ENCODE data around the gene FRZB.
"Not testable (repeated sequence)": the region's sequence is repeated elsewhere in the genome, so short reads cannot be mapped to it uniquely, and the experiment has no call there.

FRZB gene

DNA sequence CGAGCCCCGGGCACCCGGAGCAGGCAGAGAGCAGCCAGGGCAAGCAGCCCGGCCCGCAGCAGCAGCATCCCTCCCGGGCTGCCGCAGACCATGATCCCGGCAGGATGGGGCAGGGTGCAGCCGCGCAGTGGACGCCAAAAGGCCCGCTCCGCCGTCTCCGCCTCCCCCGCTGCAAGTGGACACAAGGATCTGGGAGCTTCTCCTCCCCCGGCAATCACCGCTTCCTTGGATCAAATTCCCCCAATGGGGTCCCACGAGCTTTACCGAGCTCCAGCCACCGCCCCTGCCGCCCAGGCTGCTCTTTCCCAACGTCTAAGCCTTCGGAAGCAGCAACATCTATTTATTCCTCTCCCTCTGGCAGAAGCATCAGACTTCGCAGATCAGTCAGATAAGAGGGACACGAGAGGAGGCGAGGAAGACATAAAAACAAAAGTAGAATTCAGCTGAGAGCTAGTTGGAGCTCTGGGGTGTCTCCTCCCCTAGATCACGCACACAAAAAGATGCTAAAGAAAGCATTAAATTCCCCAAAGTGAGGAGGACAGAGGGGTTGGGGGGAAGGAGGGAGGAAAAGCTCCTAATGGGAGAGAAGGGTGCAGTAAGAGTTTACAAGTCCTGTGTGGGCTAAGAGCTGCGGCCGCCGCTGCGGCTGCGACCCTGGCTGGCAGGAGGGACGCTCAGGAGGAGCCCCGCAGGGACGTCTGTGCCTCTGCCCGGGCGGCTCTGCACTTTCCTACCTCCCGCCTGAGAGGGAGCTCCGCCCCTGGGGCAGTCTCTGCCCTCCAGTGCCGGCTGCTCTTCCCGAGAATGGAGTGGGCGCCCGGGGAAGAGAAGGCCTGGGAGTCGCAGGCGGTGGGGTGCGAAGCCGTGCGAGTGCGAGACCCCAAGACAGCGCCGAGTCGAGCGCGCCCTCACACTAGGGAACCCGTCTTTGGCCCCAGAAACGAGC, at the start of gene FRZB:
Gene FRZB (minus strand): TSS at position 177 of the 946 bp plus-strand sequence. CDS start 85 bp downstream, at position 92.
- no peak for DNase-seq

- DNase-seq: no peak
Measured at GRCh38 chr2:182915369-182916326, 49.2 kb upstream of the FRZB start.

DNA sequence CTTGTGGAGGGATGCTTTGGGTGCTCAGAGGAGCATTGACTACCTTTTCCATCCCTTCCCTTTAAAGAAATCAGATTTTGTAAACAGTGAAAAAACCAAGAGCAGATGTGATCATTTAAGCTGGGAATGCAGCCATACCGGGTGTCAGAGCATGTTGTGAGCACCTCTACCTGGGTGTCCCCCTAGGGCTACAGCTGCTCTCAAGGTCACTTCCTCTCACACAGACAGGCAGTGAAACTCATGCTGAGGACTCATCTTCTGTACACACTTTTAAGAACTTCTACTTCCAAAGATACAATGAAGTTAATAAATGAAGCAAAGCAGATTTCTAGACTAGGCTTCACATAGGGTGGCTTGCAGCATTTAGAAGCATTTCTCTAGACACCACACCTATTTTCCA, 48.4 kb upstream of the FRZB start:
- no peak for DNase-seq

DNA sequence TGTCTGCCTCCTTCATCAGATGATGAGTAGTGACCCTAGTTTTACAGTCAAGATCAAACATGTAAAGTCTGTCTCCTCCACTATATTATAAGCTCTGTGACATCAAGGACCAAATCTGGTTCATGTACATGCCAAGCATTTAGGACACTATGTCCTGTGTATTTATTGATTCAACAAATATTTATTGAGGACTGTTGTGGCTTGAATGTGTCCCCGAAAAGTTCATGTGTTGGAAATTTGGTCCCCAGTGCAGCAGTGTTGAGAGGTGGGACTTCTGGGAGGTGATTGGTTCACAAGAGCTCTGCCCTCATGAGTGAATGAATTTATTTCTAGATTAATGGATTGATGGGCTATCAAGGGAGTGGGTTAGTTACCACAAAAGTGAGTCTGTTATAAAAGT, 46.6 kb upstream of the FRZB start:
- no peak for DNase-seq

- DNase-seq: no peak
Measured at GRCh38 chr2:182912518-182912915, 46.1 kb upstream of the FRZB start.

GRCh38 chr2:182911813-182912517, 45.5 kb upstream of the FRZB start:
- DNase-seq: no peak

DNA sequence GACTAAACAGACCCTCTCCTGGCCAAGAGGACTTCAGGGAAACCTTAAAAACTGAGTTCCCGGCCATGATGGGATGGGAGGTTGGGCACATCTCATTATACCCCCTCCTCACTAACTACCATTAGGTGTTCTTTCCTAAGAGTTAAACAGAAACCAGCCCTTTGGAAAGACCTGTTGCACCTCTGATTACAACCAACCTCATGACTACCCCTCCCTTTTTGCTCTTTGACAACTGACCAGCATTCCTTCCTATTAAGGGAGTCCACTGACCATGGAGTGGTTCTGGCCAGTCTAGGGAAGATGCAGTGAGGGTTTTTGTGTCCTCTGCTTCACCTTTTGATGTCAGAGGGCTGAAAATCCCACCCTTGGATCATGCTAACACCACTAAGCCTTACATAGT, 44.5 kb upstream of the FRZB start:
- no peak for DNase-seq

GRCh38 chr2:182907081-182907830, 40.8 kb upstream of the FRZB start:
- DNase-seq: no peak

DNA sequence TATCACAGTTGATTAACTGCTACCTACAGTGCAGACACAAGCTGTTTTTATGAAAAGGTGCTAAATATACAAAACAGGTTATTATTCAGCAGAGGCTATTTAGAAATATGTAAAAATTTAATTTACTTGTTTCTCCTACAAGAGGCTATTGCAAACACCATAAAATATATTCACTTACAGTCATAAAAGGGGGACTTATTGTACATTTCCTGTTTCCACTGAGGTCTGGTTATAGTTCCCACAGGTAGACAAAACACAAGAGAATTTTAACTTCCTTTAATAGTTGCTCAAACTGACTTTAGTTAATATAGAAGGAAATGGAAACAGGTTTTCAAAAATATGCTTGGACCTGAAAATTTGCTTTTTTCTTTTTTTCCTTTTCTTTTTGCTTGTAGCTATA, 40.0 kb upstream of the FRZB start:
- DNase-seq: no peak

DNA sequence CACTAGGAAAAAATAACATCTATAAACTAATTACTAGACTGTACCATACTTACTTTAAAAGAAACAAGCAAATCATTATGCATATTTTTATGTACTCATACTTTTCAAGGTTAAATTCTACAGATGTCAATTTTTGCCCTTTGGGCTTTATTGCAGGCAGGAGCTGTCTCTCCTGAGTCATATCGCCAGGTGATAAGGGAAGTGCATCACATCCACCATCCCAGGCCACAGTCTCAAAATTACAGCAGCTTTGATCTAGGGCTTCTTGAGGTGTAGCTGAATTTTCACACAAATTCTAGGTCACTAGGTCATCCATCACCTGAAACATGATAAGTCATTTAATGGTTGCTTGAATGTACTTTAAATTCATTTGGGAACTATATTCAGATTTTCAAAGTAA, 38.4 kb upstream of the FRZB start:
- no peak for DNase-seq

DNA sequence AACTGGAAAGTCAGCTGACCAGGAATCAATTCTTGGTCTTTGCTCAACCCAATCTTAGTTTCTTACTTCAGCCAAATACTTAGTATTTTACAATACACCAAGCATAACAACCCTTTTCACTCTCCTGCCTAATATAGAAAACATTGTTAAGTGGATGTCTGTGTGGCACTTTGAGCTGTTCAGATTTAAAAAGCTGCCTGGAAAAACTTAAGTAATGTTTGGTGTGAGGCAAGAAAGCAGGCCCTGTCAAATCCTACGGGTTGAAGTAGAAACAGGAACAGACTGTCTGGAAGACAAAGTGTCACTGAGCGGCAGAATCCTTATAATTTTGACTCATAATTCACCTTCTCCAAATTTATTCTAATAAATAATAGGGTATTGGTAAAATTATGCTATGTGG, 37.1 kb upstream of the FRZB start:
- no peak for DNase-seq

DNA sequence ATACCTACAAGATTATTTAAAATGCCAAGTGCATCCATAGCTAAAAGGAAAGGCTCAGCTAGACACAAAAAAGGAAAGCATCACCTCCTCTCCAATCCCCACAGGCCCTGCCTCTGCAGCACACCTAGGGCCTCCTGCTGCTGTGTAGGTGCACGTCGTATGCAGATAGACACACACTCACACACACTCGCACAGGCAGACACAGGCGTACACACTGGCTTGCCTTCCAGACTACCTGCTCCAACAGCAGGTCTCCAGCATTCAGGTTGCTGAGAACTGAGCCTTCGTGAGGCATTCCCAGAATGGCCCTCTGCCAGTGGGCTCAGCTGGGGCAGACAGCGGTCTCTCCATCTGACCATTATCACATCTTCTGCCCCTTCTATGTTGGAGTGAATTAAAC, 35.3 kb upstream of the FRZB start:
- DNase-seq: no peak

DNA sequence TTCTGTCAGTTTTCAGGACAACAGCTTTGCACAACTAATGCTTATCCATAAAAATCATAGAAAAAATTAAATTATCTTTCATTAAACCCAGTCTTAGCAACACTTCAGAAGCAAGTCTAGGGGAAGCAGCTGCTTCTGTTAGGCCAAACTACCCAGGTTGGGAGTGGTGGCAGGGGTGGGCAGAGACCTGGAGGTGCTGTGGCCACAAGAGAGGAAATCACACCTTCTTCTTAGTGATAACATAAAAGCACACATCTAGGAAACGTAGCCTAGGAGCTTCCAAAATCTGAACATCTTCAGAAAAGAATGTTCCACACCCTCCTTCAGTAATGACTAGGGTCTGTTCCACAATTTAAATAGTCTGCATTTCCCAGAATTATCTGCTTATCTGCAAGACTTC, 32.3 kb upstream of the FRZB start:
- DNase-seq: no peak

GRCh38 chr2:182897137-182897536, 30.7 kb upstream of the FRZB start:
- DNase-seq: no peak

DNA sequence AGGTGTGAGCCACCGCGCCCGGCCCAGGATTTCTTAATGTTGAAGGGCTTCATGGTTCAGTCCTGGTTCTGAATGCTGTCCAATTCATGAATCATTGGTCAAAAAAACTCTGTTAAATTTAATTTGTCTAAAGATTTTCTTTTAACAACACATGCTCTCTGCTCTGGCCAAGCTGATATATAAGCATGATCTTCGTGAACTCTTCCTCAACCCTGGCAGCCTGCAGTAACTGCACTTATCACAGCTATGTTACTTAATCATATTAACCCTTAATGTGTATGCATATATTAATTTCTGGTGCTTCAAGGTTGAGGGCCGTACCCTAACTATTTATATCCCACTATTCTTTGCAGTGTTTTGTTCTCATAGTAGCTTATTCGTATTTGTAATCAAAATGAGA, 29.4 kb upstream of the FRZB start:
- no peak for DNase-seq

DNA sequence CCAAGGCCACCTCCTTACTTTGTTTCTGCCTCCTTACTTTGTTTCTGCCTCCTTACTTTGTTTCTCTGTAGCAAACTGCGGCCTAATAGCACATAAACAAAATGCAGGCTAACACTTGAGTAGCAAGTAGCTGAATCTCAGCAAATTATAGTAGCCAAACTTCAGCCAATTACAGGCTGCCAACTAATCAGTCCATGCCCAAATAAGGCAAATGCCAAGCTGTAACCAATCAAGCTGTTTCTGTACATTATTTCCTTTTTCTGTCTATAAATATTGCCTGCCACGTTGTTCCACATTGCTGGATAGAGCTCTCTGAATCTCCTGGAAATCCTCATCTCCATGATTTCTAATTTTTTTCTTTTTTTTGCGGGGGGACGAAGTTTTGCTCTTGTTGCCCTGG, 28.7 kb upstream of the FRZB start:
- no peak for DNase-seq

GRCh38 chr2:182894174-182894573, 27.7 kb upstream of the FRZB start:
- DNase-seq: no peak

DNA sequence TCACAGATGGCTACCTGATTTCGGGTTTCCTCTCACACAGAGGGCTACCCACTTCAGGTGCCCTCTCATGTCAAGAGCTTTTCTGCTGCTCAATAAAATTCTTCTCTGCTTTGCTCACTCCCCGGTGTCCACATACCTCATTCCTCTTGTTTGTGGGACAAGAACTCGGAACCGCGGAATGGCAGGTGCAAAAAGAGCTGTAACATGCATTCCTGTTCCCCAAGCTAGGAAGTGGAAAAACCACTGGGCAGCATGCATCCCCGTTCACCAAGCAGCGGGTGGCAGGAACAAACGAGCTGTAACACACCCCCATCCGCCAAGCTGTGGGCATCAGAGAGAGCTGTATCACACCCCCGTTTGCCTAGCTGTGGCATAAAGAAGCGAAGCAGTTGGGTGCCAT, 27.2 kb upstream of the FRZB start:
- DNase-seq: no peak

GRCh38 chr2:182893035-182893434, 26.6 kb upstream of the FRZB start:
- DNase-seq: not testable (repeated sequence)

DNA sequence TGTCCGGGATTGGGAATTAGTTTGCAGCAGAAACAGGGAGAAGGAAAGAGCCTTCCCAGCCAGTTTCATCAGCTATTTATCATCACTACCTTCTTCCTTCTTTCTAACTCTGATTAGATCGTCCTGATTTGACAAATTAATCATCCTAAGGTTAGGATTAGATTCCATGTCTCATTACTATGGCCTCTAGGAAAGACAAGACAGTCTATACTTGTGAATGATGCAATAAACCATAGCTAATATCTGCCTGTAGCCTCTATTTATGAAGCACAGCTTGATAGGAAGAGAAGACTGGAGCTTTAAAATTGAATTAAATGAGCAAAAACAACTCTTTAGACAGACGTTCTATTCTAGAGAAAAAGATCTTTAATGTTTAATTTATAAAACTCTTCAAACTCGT, 25.2 kb upstream of the FRZB start:
- no peak for DNase-seq

DNA sequence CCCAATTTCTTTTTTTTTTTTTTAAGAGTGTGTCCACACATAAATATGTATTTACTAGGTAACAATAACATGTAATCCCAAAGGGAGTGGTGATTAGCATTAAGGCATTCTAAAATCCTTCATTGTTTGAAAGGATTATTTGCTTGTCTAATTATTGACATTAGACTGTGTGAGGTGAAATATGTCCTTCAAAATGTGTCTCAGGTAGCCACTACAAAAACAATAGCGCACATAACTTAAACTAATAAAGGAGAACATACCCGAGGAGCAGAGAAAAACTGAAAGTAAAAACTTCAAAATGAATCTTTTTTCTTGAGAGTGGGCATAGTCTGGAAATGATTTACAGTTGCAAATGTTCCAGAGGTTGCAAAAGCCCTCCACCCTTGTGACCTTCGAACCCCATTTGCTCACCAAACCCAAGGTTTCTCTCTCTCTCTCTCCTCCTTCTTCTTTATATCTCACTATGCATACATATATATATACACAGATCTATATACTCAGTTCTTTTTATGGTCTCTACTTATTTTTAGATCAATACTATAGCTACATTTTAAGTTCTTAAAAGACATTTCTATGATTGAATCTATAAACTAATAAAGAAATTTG, 24.4 kb upstream of the FRZB start:
- no peak for DNase-seq

DNA sequence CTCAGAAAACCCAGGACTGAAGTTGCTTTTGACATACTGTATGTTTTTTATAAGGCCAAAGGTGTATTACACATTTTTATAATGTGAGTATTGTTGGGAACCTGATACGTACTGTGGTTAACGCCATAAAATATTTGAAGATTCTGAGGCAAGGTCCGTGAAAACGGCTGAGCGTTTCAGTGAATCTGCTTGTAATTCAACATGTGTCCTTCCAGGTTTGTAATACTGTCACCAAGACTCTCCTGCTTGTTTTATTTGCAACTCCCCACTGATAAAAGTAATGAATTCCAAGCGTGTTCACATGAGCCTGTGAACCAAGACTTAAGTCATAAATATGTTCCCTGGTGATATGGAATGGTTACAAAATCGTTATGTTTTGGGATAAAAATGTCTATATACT, 23.9 kb upstream of the FRZB start:
- no peak for DNase-seq
